Right lobe of liver (tissue), 6 donors: ENCODE measurements around the gene SLC4A11. TPM values are rescaled to one million over a fixed set of nuclear protein-coding genes. Genes with fewer than 3 reads are reported as not detected.

Experiments used
- ATAC-seq, 4 donors: fragments of 200-7000 bp; cut with Tn5 transposase; one replicate each; pipeline ENCODE4 v1.9.1; 2020; ENCODE audit warnings: mild to moderate bottlenecking in 4 of 4, moderate library complexity in 4 of 4
- DNase-seq, 3 donors: peaks; one replicate each; pipeline ENCODE4 v3.0.0-alpha.2; 2020
- H3K27ac ChIP-seq, 3 donors: fragments of 200-600 bp; one replicate each; pipeline ENCODE4 v1.8.0; 2022
- H3K27me3 ChIP-seq, 2 donors: fragments of 200-600 bp; one replicate each; pipeline ENCODE4 v1.8.0; 2022
- H3K36me3 ChIP-seq, 4 donors: fragments of 200-600 bp; sonication (generic) in 1 of 4; one replicate each; pipeline versions ENCODE4 v1.5.1 to v1.8.0; 2017 to 2022; ENCODE audit warnings: control low read depth in 1 of 4
- H3K4me1 ChIP-seq, 4 donors: fragments of 200-600 bp; sonication (generic) in 1 of 4; one replicate each; pipeline versions ENCODE4 v1.5.1 to v1.8.0; 2017 to 2022; ENCODE audit warnings: control low read depth in 1 of 4
- H3K4me3 ChIP-seq, 3 donors: fragments of 200-600 bp; one replicate each; pipeline ENCODE4 v1.8.0; 2022
- H3K9me3 ChIP-seq, 4 donors: fragments of 200-600 bp; sonication (generic) in 1 of 4; one replicate each; pipeline versions ENCODE4 v1.5.1 to v1.8.0; 2017 to 2022; ENCODE audit warnings: control low read depth in 1 of 4
- CTCF ChIP-seq, 4 donors: fragments of 200-600 bp in 3 of 4; fragments of 450-650 bp in 1 of 4; IDR thresholded peaks; one replicate each; pipeline versions ENCODE4 v1.5.1 to v1.8.0; 2016 to 2022; ENCODE audit warnings: antibody characterized with exemption in 4 of 4, mild to moderate bottlenecking in 2 of 4
- POLR2A ChIP-seq: fragments of 450-650 bp; IDR thresholded peaks from one replicate; pipeline ENCODE4 v1.6.1; 2017; ENCODE audit warnings: antibody characterized with exemption, mild to moderate bottlenecking
- WGBS: methylation state at CpG from one replicate; pipeline ENCODE4 v1.1.6; 2018; ENCODE audit warnings: low coverage, low lambda C conversion rate; ENCODE audit not compliant: insufficient coverage; ENCODE audit errors: missing lambda C conversion rate; 5-methylcytosine and 5-hydroxymethylcytosine counted together
- intact Hi-C, 2 donors: fragments of 100-400 bp; cut with DNase I; formaldehyde crosslinking; loops; one replicate each; pipeline versions ENCODE4 v1.11.2 to v1.14.1; 2022
- total RNA-seq, 6 experiments: library from RNA; depleted of rRNA in 2 of 6; stranded (reverse); fragments of >200 nt in 2 of 6; fragmentation: NEBNext Ultra II Directional in 3 of 6; extraction: Animal tissue kit (Norgen Biotek cat#: 25700) in 3 of 6; gene quantifications; one replicate each; pipeline versions ENCODE4 v1.1.0 to v1.2.4, GENCODE V29; 2016 to 2023
- donor health status: DM: no; HTN: yes; CAD: no.
- donor health status: DM: no; HTN: no; CAD: no.
- donor health status: DM: no; HTN: no; CAD: no.
- donor health status: DM: no; HTN: yes; CAD: no.
- donor health status: DM: no; HTN: yes; CAD: no.

SLC4A11 gene
- total RNA-seq, 6 experiments from 2014 or later: 0.11 to 0.40 (median 0.18) TPM; not detected in 1

- no peaks in the 10 kb centered on the region for H3K27me3 ChIP-seq
- WGBS: 3% methylated on average over 5 of the region's 10 CpGs
- peaks cover 0 to 2% (median 0%) of the 10 kb centered on the region in 4 donors for H3K36me3 ChIP-seq
- DNase-seq: no peak
- no peak for TF ChIP-seq POLR2A
- TF ChIP-seq CTCF (IDR thresholded peaks at IDR 0.05): no peak
- ATAC-seq: peak in 1 of 4 donors; percentile 7
- H3K4me3 ChIP-seq: peak overlapping the region; percentile 77 to 91 (median 83)
- H3K4me1 ChIP-seq: peaks cover 0 to 4% (median 1%) of the 10 kb centered on the region in 4 donors
- H3K9me3 ChIP-seq: no peaks in the 10 kb centered on the region
- peak overlapping the region; percentile 69 to 72 (median 71) for H3K27ac ChIP-seq
- intact Hi-C loops: no loop called here
Observed at GRCh38 chr20:3208786-3209256, 30.2 kb downstream of the SLC4A11 start.

- peaks cover 0 to 5% (median 0%) of the 10 kb centered on the region in 4 donors for H3K4me1 ChIP-seq
- WGBS: 1% methylated on average over 19 of the region's 48 CpGs
- H3K27ac ChIP-seq: peak within 1 kb of the TSS; percentile 74 to 80 (median 78)
- TF ChIP-seq CTCF (IDR thresholded peaks at IDR 0.05) (no peak), POLR2A (peak; percentile 70)
- H3K4me3 ChIP-seq: peak within 1 kb of the TSS; percentile 87 to 98 (median 97)
- peak; percentile 91 to 95 (median 93) for ATAC-seq
- intact Hi-C loops: no loop called here
- no peaks in the 10 kb centered on the region for H3K9me3 ChIP-seq
- H3K36me3 ChIP-seq: peaks cover 0 to 10% (median 8%) of the 10 kb centered on the region in 4 donors
- DNase-seq: peak; percentile 84 to 91 (median 88)
- H3K27me3 ChIP-seq: no peaks in the 10 kb centered on the region
Observed at GRCh38 chr20:3204124-3204794, 34.7 kb downstream of the SLC4A11 start, which contains the start of gene DDRGK1. TSS of gene DDRGK1 (minus strand) at chr20:3204682. CDS start at chr20:3204627, 55 bp downstream.

- intact Hi-C loops: no loop called here
Observed at GRCh38 chr20:3203315-3204123, 35.5 kb downstream of the SLC4A11 start.

More at GRCh38 chr20:3203315-3204123, 35.5 kb downstream of the SLC4A11 start:
- no peaks in the 10 kb centered on the region for H3K27me3 ChIP-seq
- peak overlapping the region; percentile 87 to 98 (median 97) for H3K4me3 ChIP-seq
- H3K27ac ChIP-seq: peak overlapping the region; percentile 74 to 80 (median 78)
- peak in 2 of 3 donors; percentile 45 to 62 for DNase-seq
- TF ChIP-seq CTCF (IDR thresholded peaks at IDR 0.05): no peak
- no peak for TF ChIP-seq POLR2A
- H3K36me3 ChIP-seq: peaks cover 0 to 14% (median 9%) of the 10 kb centered on the region in 4 donors
- WGBS: 8% methylated on average over 18 of the region's 31 CpGs
- peak; percentile 39 to 47 (median 43) for ATAC-seq
- peaks cover 0 to 5% (median 0%) of the 10 kb centered on the region in 4 donors for H3K4me1 ChIP-seq
- no peaks in the 10 kb centered on the region for H3K9me3 ChIP-seq
